HEK293T (cell line): Measurements from ENCODE around the gene AGA.

ENCODE experiments used
- CTCF ChIA-PET: fragments of 350-600 bp; formaldehyde crosslinking; extraction: SDS; loops from one replicate; lab custom pipeline; 2021; ENCODE audit warnings: antibody characterized with exemption, inconsistent platforms; lab: Yijun Ruan, JAX
- POLR2A ChIA-PET: fragments of 350-600 bp; formaldehyde crosslinking; extraction: SDS; loops from one replicate; lab custom pipeline; 2020; ENCODE audit warnings: antibody characterized with exemption, inconsistent platforms; lab: Yijun Ruan, JAX
- DNase-seq: peaks from one replicate; pipeline ENCODE4 v3.0.0; 2012; ENCODE audit warnings: mixed read lengths; ENCODE audit errors: extremely low spot score
- ARNT ChIP-seq: fragments of 450-650 bp; IDR thresholded peaks from 2 replicates; pipeline ENCODE4 v1.6.1; 2017; ENCODE audit warnings: mild to moderate bottlenecking
- BHLHE40 ChIP-seq: fragments of 450-650 bp; IDR thresholded peaks from 2 replicates; pipeline ENCODE4 v1.6.1; 2016; ENCODE audit warnings: mild to moderate bottlenecking, moderate library complexity, borderline replicate concordance
- CTBP1 ChIP-seq: fragments of 450-650 bp; IDR thresholded peaks from 2 replicates; pipeline ENCODE4 v1.6.1; 2016; ENCODE audit warnings: borderline replicate concordance
- ELF4 ChIP-seq: fragments of 450-650 bp; IDR thresholded peaks from 2 replicates; pipeline ENCODE4 v1.6.1; 2017; ENCODE audit warnings: antibody characterized with exemption
- FOXA1 ChIP-seq: fragments of 450-650 bp; IDR thresholded peaks from 2 replicates; pipeline ENCODE4 v1.6.1; 2016; ENCODE audit warnings: mild to moderate bottlenecking
- FOXK2 ChIP-seq: fragments of 450-650 bp; IDR thresholded peaks from 2 replicates; pipeline ENCODE4 v1.6.1; 2016; ENCODE audit warnings: mild to moderate bottlenecking
- FOXM1 ChIP-seq: fragments of 450-650 bp; IDR thresholded peaks from 2 replicates; pipeline ENCODE4 v1.6.1; 2017; ENCODE audit warnings: mild to moderate bottlenecking, borderline replicate concordance
- HDGF ChIP-seq: fragments of 450-650 bp; IDR thresholded peaks from 2 replicates; pipeline ENCODE4 v1.6.1; 2017; ENCODE audit warnings: antibody characterized with exemption, borderline replicate concordance
- L3MBTL2 ChIP-seq: fragments of 450-650 bp; conservative IDR thresholded peaks from 2 replicates; pipeline ENCODE4 v1.6.1; 2016; ENCODE audit warnings: mild to moderate bottlenecking
- LEF1 ChIP-seq: fragments of 450-650 bp; IDR thresholded peaks from 2 replicates; pipeline ENCODE4 v1.6.1; 2017; ENCODE audit warnings: mild to moderate bottlenecking, borderline replicate concordance
- NFRKB ChIP-seq: fragments of 450-650 bp; IDR thresholded peaks from 2 replicates; pipeline ENCODE4 v1.6.1; 2016; ENCODE audit warnings: mild to moderate bottlenecking, moderate library complexity
- PKNOX1 ChIP-seq: fragments of 450-650 bp; IDR thresholded peaks from 2 replicates; pipeline ENCODE4 v1.6.1; 2016
- SP1 ChIP-seq: fragments of 450-650 bp; IDR thresholded peaks from 2 replicates; pipeline ENCODE4 v1.6.1; 2017
- SUZ12 ChIP-seq: fragments of 450-650 bp; IDR thresholded peaks from 2 replicates; pipeline ENCODE4 v1.6.1; 2016; ENCODE audit warnings: mild to moderate bottlenecking
- TARDBP ChIP-seq: fragments of 450-650 bp; IDR thresholded peaks from 2 replicates; pipeline ENCODE4 v1.6.1; 2016
- ZNF384 ChIP-seq: fragments of 450-650 bp; IDR thresholded peaks from 2 replicates; pipeline ENCODE4 v1.6.1; 2016

AGA gene

GRCh38 chr4:177441061-177441802 lies 1.0 kb downstream of the AGA start:
- POLR2A ChIA-PET: interaction anchor here (0.6 to 3.3 kb wide), 29 partner anchors 7 to 1234 kb away, joined by 3 to 50 read pairs (median 5); partner anchors contain the start of genes NEIL3 and VEGFC
- TF ChIP-seq SP1: no peak
- TF ChIP-seq L3MBTL2: peak; percentile 44; the same call in 1 of the 2 replicates
- no peak for TF ChIP-seq SUZ12
- no peak for TF ChIP-seq LEF1
- CTCF ChIA-PET: no interaction called here
- peak; percentile 28 for DNase-seq

GRCh38 chr4:177436456-177436855 lies 5.8 kb downstream of the AGA start:
- CTCF ChIA-PET: no interaction called here

GRCh38 chr4:177434667-177435066 lies 7.6 kb downstream of the AGA start:
- no peak for DNase-seq
- ChIA-PET POLR2A (no interaction called here), CTCF (no interaction called here)
- TF ChIP-seq NFRKB (no peak), PKNOX1 (no peak), ZNF384 (no peak)

More at GRCh38 chr4:177436456-177436855, 5.8 kb downstream of the AGA start:
- no peak for TF ChIP-seq ELF4
- POLR2A ChIA-PET: no interaction called here
- no peak for DNase-seq

- TF ChIP-seq FOXA1: no peak
- ChIA-PET CTCF (no interaction called here), POLR2A (no interaction called here)
- no peak for DNase-seq
Measured at GRCh38 chr4:177427192-177427591, 15.0 kb downstream of the AGA start.

- no peak for DNase-seq
- ChIA-PET CTCF (no interaction called here), POLR2A (no interaction called here)
- TF ChIP-seq FOXA1: no peak
- TF ChIP-seq HDGF: no peak
- no peak for TF ChIP-seq NFRKB
- no peak for TF ChIP-seq L3MBTL2
- no peak for TF ChIP-seq SUZ12
- TF ChIP-seq SP1: no peak
- TF ChIP-seq ELF4: no peak
- no peak for TF ChIP-seq LEF1
- TF ChIP-seq CTBP1: no peak
- no peak for TF ChIP-seq BHLHE40
- no peak for TF ChIP-seq PKNOX1
- TF ChIP-seq ARNT: no peak
Measured at GRCh38 chr4:177419434-177419833, 22.8 kb downstream of the AGA start.

GRCh38 chr4:177413656-177414055 lies 28.6 kb downstream of the AGA start:
- POLR2A ChIA-PET: no interaction called here
- no peak for TF ChIP-seq TARDBP
- no peak for DNase-seq
- CTCF ChIA-PET: no interaction called here

- DNase-seq: no peak
- ChIA-PET CTCF (no interaction called here), POLR2A (no interaction called here)
- TF ChIP-seq ZNF384 (no peak), LEF1 (no peak), BHLHE40 (no peak), PKNOX1 (no peak), TARDBP (no peak), NFRKB (no peak), FOXM1 (no peak), FOXK2 (no peak), L3MBTL2 (no peak), CTBP1 (no peak), ARNT (no peak), HDGF (no peak), SUZ12 (no peak), FOXA1 (no peak), ELF4 (no peak), SP1 (no peak)
Measured at GRCh38 chr4:177413076-177413475, 29.2 kb downstream of the AGA start.

- CTCF ChIA-PET: no interaction called here
- POLR2A ChIA-PET: interaction anchor here (0.9 kb wide), 1 partner anchor 30 kb away, joined by 3 read pairs; the partner anchor contains the start of gene AGA
- TF ChIP-seq TARDBP (no peak), LEF1 (no peak), CTBP1 (no peak), FOXK2 (no peak), L3MBTL2 (no peak), PKNOX1 (no peak), FOXM1 (no peak), SP1 (no peak), ZNF384 (no peak), ELF4 (no peak), ARNT (no peak), FOXA1 (no peak), HDGF (no peak), SUZ12 (no peak), NFRKB (no peak), BHLHE40 (no peak)
- DNase-seq: no peak
Measured at GRCh38 chr4:177411996-177412395, 30.2 kb downstream of the AGA start.
